Suprapubic skin (tissue), 3 donors: ENCODE results near the gene FJX1.
"Not testable (repeated sequence)": the region's sequence is repeated elsewhere in the genome, so short reads cannot be mapped to it uniquely, and the experiment has no call there.

Source experiments
- EP300 ChIP-seq: sonication (generic); formaldehyde crosslinking; IDR thresholded peaks from one replicate; pipeline ENCODE4 v1.6.1; 2017; ENCODE audit warnings: antibody characterized with exemption
- POLR2A ChIP-seq, 2 donors: fragments of 450-650 bp; IDR thresholded peaks; one replicate each; pipeline ENCODE4 v1.6.1; 2017; ENCODE audit warnings: antibody characterized with exemption in 2 of 2, mild to moderate bottlenecking in 2 of 2, moderate library complexity in 2 of 2
- TF ChIP-seq, protein P1 (sequence below), 2 donors: fragments of 200-600 bp in 1 of 2; fragments of 450-650 bp in 1 of 2; sonication (generic) in 1 of 2; IDR thresholded peaks; one replicate each; pipeline ENCODE4 v1.5.1; 2016 to 2019; ENCODE audit warnings: antibody characterized with exemption in 2 of 2, mild to moderate bottlenecking in 1 of 2, moderate library complexity in 1 of 2

- TF ChIP-seq, protein P1, sequence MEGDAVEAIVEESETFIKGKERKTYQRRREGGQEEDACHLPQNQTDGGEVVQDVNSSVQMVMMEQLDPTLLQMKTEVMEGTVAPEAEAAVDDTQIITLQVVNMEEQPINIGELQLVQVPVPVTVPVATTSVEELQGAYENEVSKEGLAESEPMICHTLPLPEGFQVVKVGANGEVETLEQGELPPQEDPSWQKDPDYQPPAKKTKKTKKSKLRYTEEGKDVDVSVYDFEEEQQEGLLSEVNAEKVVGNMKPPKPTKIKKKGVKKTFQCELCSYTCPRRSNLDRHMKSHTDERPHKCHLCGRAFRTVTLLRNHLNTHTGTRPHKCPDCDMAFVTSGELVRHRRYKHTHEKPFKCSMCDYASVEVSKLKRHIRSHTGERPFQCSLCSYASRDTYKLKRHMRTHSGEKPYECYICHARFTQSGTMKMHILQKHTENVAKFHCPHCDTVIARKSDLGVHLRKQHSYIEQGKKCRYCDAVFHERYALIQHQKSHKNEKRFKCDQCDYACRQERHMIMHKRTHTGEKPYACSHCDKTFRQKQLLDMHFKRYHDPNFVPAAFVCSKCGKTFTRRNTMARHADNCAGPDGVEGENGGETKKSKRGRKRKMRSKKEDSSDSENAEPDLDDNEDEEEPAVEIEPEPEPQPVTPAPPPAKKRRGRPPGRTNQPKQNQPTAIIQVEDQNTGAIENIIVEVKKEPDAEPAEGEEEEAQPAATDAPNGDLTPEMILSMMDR (IDR thresholded peaks at IDR 0.05), result not testable (repeated sequence)
- not testable (repeated sequence) for TF ChIP-seq EP300; POLR2A (IDR thresholded peaks at IDR 0.05)
These were observed 34.5 kb downstream of the FJX1 start for GRCh38 chr11:35652786-35653185.
